HepG2 (cell line): ENCODE measurements around the gene NHSL1. TPM values are rescaled to one million over a fixed set of nuclear protein-coding genes. Genes with fewer than 3 reads are reported as not detected.
A peak's percentile ranks its signal among the peaks of the same experiment; 100 is the strongest.

Source experiments
- EP300 ChIP-seq, 3 experiments: sonication (generic) in 1 of 3; formaldehyde crosslinking in 1 of 3; IDR thresholded peaks; 2 replicates each; pipeline versions ENCODE4 v1.5.1 to v1.6.1; 2011 to 2020; ENCODE audit warnings: low read depth in 2 of 3, low read length in 2 of 3, borderline replicate concordance in 1 of 3, improper control_type of control experiment in 1 of 3, mild to moderate bottlenecking in 1 of 3, missing genetic modification reagents in 1 of 3, moderate library complexity in 1 of 3
- HNF1A ChIP-seq, 2 experiments: sonication (generic) in 1 of 2; formaldehyde crosslinking in 1 of 2; IDR thresholded peaks; 2 replicates each; pipeline versions ENCODE4 v1.4.0 to v1.6.1; 2016 to 2020; ENCODE audit warnings: borderline replicate concordance in 1 of 2, low read depth in 1 of 2, mild to moderate bottlenecking in 1 of 2, missing genetic modification reagents in 1 of 2
- HNF4A ChIP-seq: sonication (generic); formaldehyde crosslinking; IDR thresholded peaks from 2 replicates; pipeline ENCODE4 v1.4.0; 2020; ENCODE audit warnings: missing genetic modification reagents
- NFRKB ChIP-seq: fragments of 450-650 bp; IDR thresholded peaks from 2 replicates; pipeline ENCODE4 v1.6.1; 2017
- NONO ChIP-seq, 2 experiments: fragments of 450-650 bp in 1 of 2; sonication (generic) in 1 of 2; formaldehyde crosslinking in 1 of 2; IDR thresholded peaks in 1 of 2; conservative IDR thresholded peaks in 1 of 2; 2 replicates each; pipeline versions ENCODE4 v1.6.1 to v1.8.0; 2017 to 2022; ENCODE audit warnings: mild to moderate bottlenecking in 1 of 2, missing genetic modification reagents in 1 of 2, moderate library complexity in 1 of 2
- POLR2A ChIP-seq, 2 experiments: IDR thresholded peaks; 2 replicates each; pipeline ENCODE4 v1.6.1; 2011; ENCODE audit warnings: low read depth in 2 of 2, low read length in 2 of 2, mild to moderate bottlenecking in 1 of 2, moderate library complexity in 1 of 2; ENCODE audit not compliant: insufficient read depth in 1 of 2
- TCF7 ChIP-seq: sonication (generic); IDR thresholded peaks from 2 replicates; pipeline ENCODE4 v1.6.1; 2016; ENCODE audit warnings: antibody characterized with exemption, low read depth
- THAP8 ChIP-seq: sonication (generic); formaldehyde crosslinking; IDR thresholded peaks from 2 replicates; pipeline ENCODE4 v1.5.1; 2020; ENCODE audit warnings: missing genetic modification reagents, mild to moderate bottlenecking, borderline replicate concordance
- XRCC5 ChIP-seq: fragments of 200-400 bp; formaldehyde crosslinking; optimal IDR thresholded peaks from 2 replicates; pipeline ENCODE3; 2017; ENCODE audit warnings: mild to moderate bottlenecking, low read length
- ZBTB20 ChIP-seq: sonication (generic); formaldehyde crosslinking; IDR thresholded peaks from 2 replicates; pipeline ENCODE4 v1.8.1; 2023; ENCODE audit warnings: missing genetic modification reagents, low read depth, mild to moderate bottlenecking, borderline replicate concordance
- ZHX1 ChIP-seq: sonication (generic); formaldehyde crosslinking; IDR thresholded peaks from 2 replicates; pipeline ENCODE4 v1.8.1; 2022; ENCODE audit warnings: low read depth, mild to moderate bottlenecking, missing genetic modification reagents
- ZIK1 ChIP-seq: sonication (generic); formaldehyde crosslinking; IDR thresholded peaks from 2 replicates; pipeline ENCODE4 v1.5.0; 2020; ENCODE audit warnings: mild to moderate bottlenecking, low read depth, missing genetic modification reagents, borderline replicate concordance
- ZNF225 ChIP-seq: sonication (generic); formaldehyde crosslinking; IDR thresholded peaks from 2 replicates; pipeline ENCODE4 v1.4.0; 2020; ENCODE audit warnings: mild to moderate bottlenecking, missing genetic modification reagents
- ZNF282 ChIP-seq: fragments of 450-650 bp; IDR thresholded peaks from 2 replicates; pipeline ENCODE4 v1.6.1; 2018; ENCODE audit not compliant: partially characterized antibody
- ZNF350 ChIP-seq: sonication (generic); formaldehyde crosslinking; IDR thresholded peaks from 2 replicates; pipeline ENCODE4 v1.4.0; 2020; ENCODE audit warnings: mild to moderate bottlenecking, low read depth, missing genetic modification reagents, borderline replicate concordance
- ZNF605 ChIP-seq: sonication (generic); formaldehyde crosslinking; IDR thresholded peaks from 2 replicates; pipeline ENCODE4 v1.8.0; 2022; ENCODE audit warnings: mild to moderate bottlenecking, missing genetic modification reagents
- polyA plus RNA-seq, 8 experiments: library from polyadenylated mRNA; depleted of rRNA in 3 of 8; stranded (reverse) in 7 of 8; unstranded in 1 of 8; fragments of >200 nt; fragmentation: Illumina TruSeq in 4 of 8; extraction: Trizol in 4 of 8; gene quantifications; 2 replicates each; pipeline versions ENCODE4 v1.2.1 to v1.2.3, GENCODE V29; 2011 to 2016; ENCODE audit warnings: low read depth in 4 of 8, missing spikeins in 1 of 8, mixed read lengths in 1 of 8; ENCODE audit not compliant: insufficient read depth in 1 of 8
- total RNA-seq, 5 experiments: library from RNA; depleted of rRNA; stranded (reverse); fragments of >200 nt; fragmentation: Illumina TruSeq; extraction: Trizol; gene quantifications; 2 replicates each; pipeline ENCODE4 v1.2.3, GENCODE V29; 2016; ENCODE audit warnings: low read depth in 1 of 5

NHSL1 gene
- total and polyA plus RNA-seq, 2 of the 13 experiments (the other 11 are each of a cell fraction or from before 2014, with no cell fraction given): 24.9 to 53.6 TPM

GRCh38 chr6:138486249-138487101, 12.8 kb downstream of the NHSL1 start (continued):
- TF ChIP-seq ZHX1: 0 out of 2 replicates have a peak, but pooled peaks have one; percentile 39
- 0 out of 2 replicates have a peak, but pooled peaks have one; percentile 12 for TF ChIP-seq HNF1A (IDR thresholded peaks at IDR 0.05; ENCODE audit: low read depth)
- TF ChIP-seq HNF1A (CRISPR knock-in tag; IDR thresholded peaks at IDR 0.05; ENCODE audit: borderline replicate concordance): no peak
- TF ChIP-seq ZBTB20 (CRISPR knock-in tag): 0 out of 2 replicates have a peak, but pooled peaks have one; percentile 17
- TF ChIP-seq ZNF225 (CRISPR knock-in tag): no peak
- 0 out of 2 replicates have a peak, but pooled peaks have one; percentile 10 for TF ChIP-seq HNF4A (CRISPR knock-in tag)
- TF ChIP-seq POLR2A (IDR thresholded peaks at IDR 0.05; ENCODE audit: insufficient read depth in 1 of 2, low read depth in 2 of 2, low read length in 2 of 2): no peak
- no peak for TF ChIP-seq NONO (IDR thresholded peaks at IDR 0.05)
- TF ChIP-seq NONO (CRISPR knock-in tag; conservative IDR thresholded peaks at IDR 0.05): 0 out of 2 replicates have a peak, but pooled peaks have one; percentile 41
- 0 out of 4 replicates have a peak, but pooled peaks of 1 of the 2 experiments have one; percentile 7 for TF ChIP-seq EP300 (IDR thresholded peaks at IDR 0.05; ENCODE audit: low read depth in 2 of 2, low read length in 2 of 2)
- TF ChIP-seq EP300 (CRISPR knock-in tag; IDR thresholded peaks at IDR 0.05; ENCODE audit: borderline replicate concordance): no peak
- no peak for TF ChIP-seq ZNF350 (CRISPR knock-in tag)
- TF ChIP-seq ZNF282: no peak
- TF ChIP-seq ZNF605: 0 out of 2 replicates have a peak, but pooled peaks have one; percentile 39
- no peak for TF ChIP-seq THAP8 (CRISPR knock-in tag)
- peak; percentile 41 for TF ChIP-seq XRCC5
- TF ChIP-seq TCF7: no peak
- no peak for TF ChIP-seq ZIK1 (CRISPR knock-in tag)
- no peak for TF ChIP-seq NFRKB
